A549 (cell line): ENCODE data around the gene SEC31A.

ENCODE experiments used
- BHLHE40 ChIP-seq: IDR thresholded peaks from 2 replicates; pipeline ENCODE4 v1.6.1; 2012; ENCODE audit warnings: low read depth, low read length, inconsistent platforms
- CHD2 ChIP-seq: fragments of 150-350 bp; IDR thresholded peaks from 2 replicates; pipeline ENCODE4 v1.6.1; 2014; ENCODE audit warnings: low read length; ENCODE audit not compliant: partially characterized antibody
- ELK1 ChIP-seq: fragments of 150-350 bp; IDR thresholded peaks from 2 replicates; pipeline ENCODE4 v1.6.1; 2014; ENCODE audit warnings: low read depth, mild to moderate bottlenecking, low read length
- EP300 ChIP-seq, 2 experiments: fragments of >200 bp; sonication (Bioruptor Twin); formaldehyde crosslinking; IDR thresholded peaks; 2 replicates in 1 of 2; 3 replicates in 1 of 2; pipeline ENCODE4 v1.6.1; 2016 to 2017
- FOSL2 ChIP-seq, 2 experiments: fragments of 450-650 bp in 1 of 2; fragments of >200 bp in 1 of 2; sonication (Bioruptor Twin) in 1 of 2; formaldehyde crosslinking; IDR thresholded peaks; 2 replicates each; pipeline versions ENCODE4 v1.5.0 to v1.6.1; 2016 to 2020; ENCODE audit warnings: mild to moderate bottlenecking in 1 of 2, moderate library complexity in 1 of 2
- JUN ChIP-seq, 2 experiments: fragments of >200 bp; sonication (Bioruptor Twin); formaldehyde crosslinking; IDR thresholded peaks; 2 replicates in 1 of 2; 3 replicates in 1 of 2; pipeline ENCODE4 v1.6.1; 2016 to 2017
- PHF8 ChIP-seq: fragments of 200-600 bp; sonication (generic); IDR thresholded peaks from 2 replicates; pipeline ENCODE4 v1.6.1; 2016; ENCODE audit warnings: low read depth, mild to moderate bottlenecking, antibody characterized with exemption, moderate library complexity, borderline replicate concordance
- POLR2A ChIP-seq: IDR thresholded peaks from 2 replicates; pipeline ENCODE4 v1.6.1; 2012; ENCODE audit warnings: mild to moderate bottlenecking, low read length
- RAD21 ChIP-seq, 2 experiments: fragments of >200 bp in 1 of 2; sonication (Bioruptor Twin) in 1 of 2; formaldehyde crosslinking in 1 of 2; IDR thresholded peaks in 1 of 2; conservative IDR thresholded peaks in 1 of 2; 2 replicates in 1 of 2; 3 replicates in 1 of 2; pipeline ENCODE4 v1.6.1; 2012 to 2018; ENCODE audit warnings: inconsistent platforms in 1 of 2
- REST ChIP-seq: fragments of 200-600 bp; sonication (generic); IDR thresholded peaks from 2 replicates; pipeline ENCODE4 v1.6.1; 2016; ENCODE audit warnings: antibody characterized with exemption, mild to moderate bottlenecking, moderate library complexity
- SREBF2 ChIP-seq: fragments of 450-650 bp; IDR thresholded peaks from 2 replicates; pipeline ENCODE4 v1.6.1; 2014; ENCODE audit warnings: mild to moderate bottlenecking, moderate library complexity
- TF ChIP-seq, protein P1 (sequence below): fragments of >200 bp; sonication (Bioruptor Twin); formaldehyde crosslinking; IDR thresholded peaks from 3 replicates; pipeline ENCODE4 v1.5.1; 2016

GRCh38 chr4:82886147-82886942 lies 4.6 kb downstream of the SEC31A start:
- TF ChIP-seq ELK1 (no peak), REST (no peak), POLR2A (no peak), CHD2 (no peak), FOSL2 (IDR thresholded peaks at IDR 0.05) (no peak), FOSL2 (CRISPR knock-in tag; IDR thresholded peaks at IDR 0.05) (no peak), EP300 (IDR thresholded peaks at IDR 0.05) (no peak), JUN (IDR thresholded peaks at IDR 0.05) (no peak), BHLHE40 (no peak), SREBF2 (no peak), PHF8 (no peak), RAD21 (conservative IDR thresholded peaks at IDR 0.05 in 1 of 2, IDR thresholded peaks at IDR 0.05 in 1 of 2) (no peak)
- TF ChIP-seq, protein P1, sequence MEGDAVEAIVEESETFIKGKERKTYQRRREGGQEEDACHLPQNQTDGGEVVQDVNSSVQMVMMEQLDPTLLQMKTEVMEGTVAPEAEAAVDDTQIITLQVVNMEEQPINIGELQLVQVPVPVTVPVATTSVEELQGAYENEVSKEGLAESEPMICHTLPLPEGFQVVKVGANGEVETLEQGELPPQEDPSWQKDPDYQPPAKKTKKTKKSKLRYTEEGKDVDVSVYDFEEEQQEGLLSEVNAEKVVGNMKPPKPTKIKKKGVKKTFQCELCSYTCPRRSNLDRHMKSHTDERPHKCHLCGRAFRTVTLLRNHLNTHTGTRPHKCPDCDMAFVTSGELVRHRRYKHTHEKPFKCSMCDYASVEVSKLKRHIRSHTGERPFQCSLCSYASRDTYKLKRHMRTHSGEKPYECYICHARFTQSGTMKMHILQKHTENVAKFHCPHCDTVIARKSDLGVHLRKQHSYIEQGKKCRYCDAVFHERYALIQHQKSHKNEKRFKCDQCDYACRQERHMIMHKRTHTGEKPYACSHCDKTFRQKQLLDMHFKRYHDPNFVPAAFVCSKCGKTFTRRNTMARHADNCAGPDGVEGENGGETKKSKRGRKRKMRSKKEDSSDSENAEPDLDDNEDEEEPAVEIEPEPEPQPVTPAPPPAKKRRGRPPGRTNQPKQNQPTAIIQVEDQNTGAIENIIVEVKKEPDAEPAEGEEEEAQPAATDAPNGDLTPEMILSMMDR, result no peak
